DOHH2 (cell line): ENCODE measurements around the gene STIP1.

Experiments
- EZH2phosphoT487 ChIP-seq: fragments of 200-600 bp; sonication (generic); IDR thresholded peaks from 2 replicates; pipeline ENCODE4 v1.6.1; 2017; ENCODE audit warnings: borderline replicate concordance, mild to moderate bottlenecking, antibody characterized with exemption, low read length, moderate library complexity, mixed read lengths
- TF ChIP-seq, protein P1 (sequence below): fragments of 200-600 bp; sonication (generic); IDR thresholded peaks from one replicate; pipeline ENCODE4 v1.5.1; 2014; ENCODE audit warnings: antibody characterized with exemption, mild to moderate bottlenecking, low read depth, low read length; ENCODE audit not compliant: poor library complexity, severe bottlenecking

DNA sequence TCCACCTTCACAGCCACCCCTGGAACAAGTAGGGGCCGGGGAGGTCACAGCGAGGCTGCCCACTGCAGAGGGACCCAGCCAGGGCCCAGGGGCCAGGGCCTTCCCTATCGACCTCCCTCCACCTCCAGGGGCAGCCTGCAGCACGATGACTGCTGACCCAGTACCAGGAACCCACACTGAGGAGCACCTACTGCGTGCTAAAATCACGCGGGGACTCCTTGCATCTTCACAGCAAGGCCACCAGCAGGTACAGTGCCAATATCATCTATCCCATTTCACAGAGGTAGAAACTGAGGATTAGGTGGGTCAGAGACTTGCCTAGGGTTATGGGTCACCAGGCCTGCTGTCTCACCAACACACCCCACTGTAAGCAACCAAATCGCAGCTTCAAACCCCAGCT, 34.6 kb upstream of the STIP1 start:
- TF ChIP-seq, protein P1, sequence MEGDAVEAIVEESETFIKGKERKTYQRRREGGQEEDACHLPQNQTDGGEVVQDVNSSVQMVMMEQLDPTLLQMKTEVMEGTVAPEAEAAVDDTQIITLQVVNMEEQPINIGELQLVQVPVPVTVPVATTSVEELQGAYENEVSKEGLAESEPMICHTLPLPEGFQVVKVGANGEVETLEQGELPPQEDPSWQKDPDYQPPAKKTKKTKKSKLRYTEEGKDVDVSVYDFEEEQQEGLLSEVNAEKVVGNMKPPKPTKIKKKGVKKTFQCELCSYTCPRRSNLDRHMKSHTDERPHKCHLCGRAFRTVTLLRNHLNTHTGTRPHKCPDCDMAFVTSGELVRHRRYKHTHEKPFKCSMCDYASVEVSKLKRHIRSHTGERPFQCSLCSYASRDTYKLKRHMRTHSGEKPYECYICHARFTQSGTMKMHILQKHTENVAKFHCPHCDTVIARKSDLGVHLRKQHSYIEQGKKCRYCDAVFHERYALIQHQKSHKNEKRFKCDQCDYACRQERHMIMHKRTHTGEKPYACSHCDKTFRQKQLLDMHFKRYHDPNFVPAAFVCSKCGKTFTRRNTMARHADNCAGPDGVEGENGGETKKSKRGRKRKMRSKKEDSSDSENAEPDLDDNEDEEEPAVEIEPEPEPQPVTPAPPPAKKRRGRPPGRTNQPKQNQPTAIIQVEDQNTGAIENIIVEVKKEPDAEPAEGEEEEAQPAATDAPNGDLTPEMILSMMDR = no peak
- no peak for TF ChIP-seq EZH2phosphoT487
